Vagina (tissue), 2 donors: Measurements from ENCODE around the gene NPAS3. TPM values are rescaled to one million over a fixed set of nuclear protein-coding genes. Genes with fewer than 3 reads are reported as not detected.

Source experiments
- DNase-seq, 2 donors: peaks; one replicate each; pipeline ENCODE4 v3.0.0-alpha.2; 2017; ENCODE audit errors: extremely low spot score in 2 of 2
- H3K27ac ChIP-seq: fragments of 200-600 bp; sonication (generic); one replicate; pipeline ENCODE4 v1.5.1; 2019
- H3K27me3 ChIP-seq: fragments of 200-600 bp; sonication (generic); one replicate; pipeline ENCODE4 v1.5.1; 2019
- H3K36me3 ChIP-seq, 2 donors: fragments of 200-600 bp; sonication (generic); one replicate each; pipeline ENCODE4 v1.5.1; 2017 to 2019
- H3K4me1 ChIP-seq: fragments of 200-600 bp; sonication (generic); one replicate; pipeline ENCODE4 v1.5.1; 2019
- H3K4me3 ChIP-seq, 2 donors: fragments of 200-600 bp; sonication (generic); 1 replicate in 1 of 2; 2 replicates in 1 of 2; pipeline ENCODE4 v1.5.1; 2016 to 2019
- H3K9me3 ChIP-seq: fragments of 200-600 bp; sonication (generic); one replicate; pipeline ENCODE4 v1.5.1; 2019
- CTCF ChIP-seq, 3 experiments: fragments of 450-650 bp in 2 of 3; fragments of 200-600 bp in 1 of 3; sonication (generic) in 1 of 3; IDR thresholded peaks; one replicate each; pipeline ENCODE4 v1.5.1; 2017 to 2019; ENCODE audit warnings: antibody characterized with exemption in 3 of 3, mild to moderate bottlenecking in 2 of 3, moderate library complexity in 2 of 3
- POLR2A ChIP-seq, 2 donors: fragments of 450-650 bp; IDR thresholded peaks; one replicate each; pipeline ENCODE4 v1.6.1; 2017; ENCODE audit warnings: antibody characterized with exemption in 2 of 2, mild to moderate bottlenecking in 2 of 2, moderate library complexity in 2 of 2
- POLR2AphosphoS5 ChIP-seq, 2 donors: sonication (generic); formaldehyde crosslinking; IDR thresholded peaks; one replicate each; pipeline ENCODE4 v1.9.0; 2017; ENCODE audit warnings: antibody characterized with exemption in 2 of 2, mild to moderate bottlenecking in 2 of 2, low read depth in 1 of 2; ENCODE audit not compliant: insufficient read depth in 1 of 2
- intact Hi-C: fragments of 100-400 bp; cut with DNase I; formaldehyde crosslinking; loops from one replicate; pipeline ENCODE4 v1.15.1; 2023
- total RNA-seq: library from RNA; depleted of rRNA; stranded (reverse); fragments of >200 nt; gene quantifications from one replicate; pipeline ENCODE4 v1.2.3, GENCODE V29; 2016

NPAS3 gene
- total RNA-seq, 1 donor from 2014 or later = 1.2 TPM

DNA sequence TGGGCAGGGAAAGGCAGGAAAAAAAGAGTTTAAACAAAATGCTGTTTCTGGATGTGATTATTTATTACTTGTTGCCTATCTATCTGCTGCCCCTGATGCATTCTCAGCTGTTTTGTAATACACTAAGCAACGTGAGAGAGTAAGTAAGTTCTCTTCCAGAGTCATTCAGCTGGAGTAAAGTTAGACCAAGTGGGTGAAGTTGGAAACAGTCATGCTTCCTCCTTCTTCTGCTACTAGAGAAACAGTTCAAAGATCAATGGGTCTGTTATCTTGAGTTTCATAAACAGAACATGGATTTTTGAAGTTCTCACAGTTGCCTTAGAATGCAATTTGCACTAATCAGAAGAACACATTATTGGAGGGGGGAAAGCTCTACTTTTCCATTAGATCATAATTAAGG, 732.9 kb downstream of the NPAS3 start:
- intact Hi-C loops = no loop called here
- H3K27ac ChIP-seq = no peak overlapping the region
- no peak for DNase-seq
- no peaks in the 10 kb centered on the region for H3K27me3 ChIP-seq
- TF ChIP-seq POLR2A (IDR thresholded peaks at IDR 0.05) (no peak), CTCF (IDR thresholded peaks at IDR 0.05) (no peak), POLR2AphosphoS5 (IDR thresholded peaks at IDR 0.05; ENCODE audit: insufficient read depth in 1 of 2, low read depth in 1 of 2) (no peak)
- no peak overlapping the region for H3K4me3 ChIP-seq
- no peaks in the 10 kb centered on the region for H3K4me1 ChIP-seq
- no peaks in the 10 kb centered on the region for H3K9me3 ChIP-seq
- H3K36me3 ChIP-seq = no peaks in the 10 kb centered on the region

GRCh38 chr14:33674927-33675326, 736.2 kb downstream of the NPAS3 start:
- no peaks in the 10 kb centered on the region for H3K9me3 ChIP-seq
- intact Hi-C loops = no loop called here
- no peak for TF ChIP-seq POLR2A (IDR thresholded peaks at IDR 0.05)
- no peak for TF ChIP-seq POLR2AphosphoS5 (IDR thresholded peaks at IDR 0.05; ENCODE audit: insufficient read depth in 1 of 2, low read depth in 1 of 2)
- no peak for TF ChIP-seq CTCF (IDR thresholded peaks at IDR 0.05)
- no peak overlapping the region for H3K4me3 ChIP-seq
- H3K36me3 ChIP-seq = no peaks in the 10 kb centered on the region
- no peaks in the 10 kb centered on the region for H3K27me3 ChIP-seq
- no peak overlapping the region for H3K27ac ChIP-seq
- no peak for DNase-seq
- no peaks in the 10 kb centered on the region for H3K4me1 ChIP-seq

- intact Hi-C loops = no loop called here
- TF ChIP-seq POLR2A (IDR thresholded peaks at IDR 0.05) (no peak), CTCF (IDR thresholded peaks at IDR 0.05) (no peak), POLR2AphosphoS5 (IDR thresholded peaks at IDR 0.05; ENCODE audit: insufficient read depth in 1 of 2, low read depth in 1 of 2) (no peak)
- Histone ChIP-seq H3K9me3 (no peaks in the 10 kb centered on the region), H3K4me1 (no peaks in the 10 kb centered on the region), H3K27ac (no peak overlapping the region), H3K4me3 (no peak overlapping the region), H3K36me3 (no peaks in the 10 kb centered on the region), H3K27me3 (no peaks in the 10 kb centered on the region)
- DNase-seq = no peak
Observed at GRCh38 chr14:33675415-33676130, 736.9 kb downstream of the NPAS3 start.

DNA sequence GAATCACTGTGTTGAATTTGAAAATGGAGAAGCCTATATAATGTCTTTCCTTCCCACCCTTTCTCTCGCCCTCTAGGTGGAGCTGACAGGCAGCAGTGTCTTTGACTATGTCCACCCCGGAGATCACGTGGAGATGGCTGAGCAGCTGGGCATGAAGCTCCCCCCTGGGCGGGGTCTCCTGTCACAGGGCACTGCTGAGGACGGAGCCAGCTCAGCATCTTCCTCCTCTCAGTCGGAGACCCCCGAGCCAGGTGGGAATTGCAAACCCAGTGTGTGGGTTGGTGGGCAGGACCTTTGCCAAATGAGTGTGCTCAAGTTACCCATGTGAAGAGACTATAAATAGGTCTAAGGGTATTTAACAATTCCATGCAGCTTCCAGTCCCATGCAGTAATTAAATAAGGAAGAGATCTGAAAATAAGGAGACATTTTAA, 737.5 kb downstream of the NPAS3 start:
- TF ChIP-seq CTCF (IDR thresholded peaks at IDR 0.05) (no peak), POLR2AphosphoS5 (IDR thresholded peaks at IDR 0.05; ENCODE audit: insufficient read depth in 1 of 2, low read depth in 1 of 2) (no peak), POLR2A (IDR thresholded peaks at IDR 0.05) (no peak)
- intact Hi-C loops = no loop called here
- no peak for DNase-seq
- Histone ChIP-seq H3K9me3 (no peaks in the 10 kb centered on the region), H3K36me3 (no peaks in the 10 kb centered on the region), H3K4me1 (no peaks in the 10 kb centered on the region), H3K4me3 (no peak overlapping the region), H3K27ac (no peak overlapping the region), H3K27me3 (no peaks in the 10 kb centered on the region)

GRCh38 chr14:33676891-33677290, 738.2 kb downstream of the NPAS3 start:
- Histone ChIP-seq H3K4me1 (no peaks in the 10 kb centered on the region), H3K27ac (no peak overlapping the region), H3K36me3 (no peaks in the 10 kb centered on the region), H3K27me3 (no peaks in the 10 kb centered on the region), H3K4me3 (no peak overlapping the region), H3K9me3 (no peaks in the 10 kb centered on the region)
- DNase-seq = no peak
- intact Hi-C loops = no loop called here
- TF ChIP-seq CTCF (IDR thresholded peaks at IDR 0.05) (no peak), POLR2A (IDR thresholded peaks at IDR 0.05) (no peak), POLR2AphosphoS5 (IDR thresholded peaks at IDR 0.05; ENCODE audit: insufficient read depth in 1 of 2, low read depth in 1 of 2) (no peak)
